Measurements from ENCODE around the gene TULP4. TPM values are rescaled to one million over a fixed set of nuclear protein-coding genes. Genes with fewer than 3 reads are reported as not detected.
"Not testable (repeated sequence)": the region's sequence is repeated elsewhere in the genome, so short reads cannot be mapped to it uniquely, and the experiment has no call there.

TULP4 gene
- total RNA-seq, 1 experiment from 2014 or later = 35.4 TPM

DNA sequence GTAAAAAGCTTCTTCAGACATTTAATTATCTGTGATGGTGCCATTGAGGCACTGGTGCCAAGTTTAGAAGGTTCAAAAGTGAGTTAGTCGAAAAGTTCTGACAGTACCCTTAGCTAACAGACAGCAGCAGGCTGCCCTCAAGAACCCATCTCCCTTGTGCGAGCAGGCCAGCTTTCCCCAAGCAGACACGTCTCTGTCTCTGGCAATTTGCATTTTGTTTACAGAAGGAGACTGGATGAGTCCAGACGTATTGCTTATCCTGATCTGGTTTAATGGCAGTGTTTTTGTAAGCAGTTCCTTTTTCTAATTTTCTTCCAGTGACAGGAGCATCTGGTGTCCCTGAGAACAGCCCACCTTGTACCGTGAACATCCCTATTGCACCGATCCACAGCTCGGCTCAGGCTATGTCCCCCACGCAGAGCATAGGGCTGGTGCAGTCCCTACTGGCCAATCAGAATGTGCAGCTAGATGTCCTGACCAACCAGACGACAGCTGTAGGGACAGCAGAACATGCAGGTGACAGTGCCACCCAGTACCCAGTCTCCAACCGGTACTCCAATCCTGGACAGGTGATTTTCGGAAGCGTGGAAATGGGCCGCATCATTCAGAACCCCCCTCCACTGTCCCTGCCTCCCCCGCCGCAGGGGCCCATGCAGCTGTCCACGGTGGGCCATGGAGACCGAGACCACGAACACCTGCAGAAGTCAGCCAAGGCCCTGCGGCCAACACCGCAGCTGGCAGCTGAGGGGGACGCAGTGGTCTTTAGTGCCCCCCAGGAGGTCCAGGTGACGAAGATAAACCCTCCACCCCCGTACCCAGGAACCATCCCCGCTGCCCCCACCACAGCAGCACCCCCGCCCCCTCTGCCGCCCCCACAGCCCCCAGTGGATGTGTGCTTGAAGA, 189.3 kb downstream of the TULP4 start:
- DNase-seq (ENCODE audit: low spot score) = no peak

DNA sequence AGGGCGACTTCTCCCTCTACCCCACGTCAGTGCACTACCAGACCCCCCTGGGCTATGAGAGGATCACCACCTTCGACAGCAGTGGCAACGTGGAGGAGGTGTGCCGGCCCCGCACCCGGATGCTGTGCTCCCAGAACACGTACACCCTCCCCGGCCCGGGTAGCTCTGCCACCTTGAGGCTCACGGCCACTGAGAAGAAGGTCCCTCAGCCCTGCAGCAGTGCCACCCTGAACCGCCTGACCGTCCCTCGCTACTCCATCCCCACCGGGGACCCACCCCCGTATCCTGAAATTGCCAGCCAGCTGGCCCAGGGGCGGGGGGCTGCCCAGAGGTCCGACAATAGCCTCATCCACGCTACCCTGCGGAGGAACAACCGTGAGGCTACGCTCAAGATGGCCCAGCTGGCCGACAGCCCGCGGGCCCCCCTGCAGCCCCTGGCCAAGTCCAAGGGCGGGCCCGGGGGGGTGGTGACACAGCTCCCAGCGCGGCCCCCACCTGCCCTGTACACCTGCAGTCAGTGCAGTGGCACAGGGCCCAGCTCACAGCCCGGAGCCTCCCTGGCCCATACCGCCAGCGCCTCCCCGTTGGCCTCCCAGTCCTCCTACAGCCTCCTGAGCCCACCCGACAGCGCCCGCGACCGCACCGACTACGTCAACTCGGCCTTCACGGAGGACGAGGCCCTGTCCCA, 190.1 kb downstream of the TULP4 start:
- no peak for DNase-seq (ENCODE audit: low spot score)

DNA sequence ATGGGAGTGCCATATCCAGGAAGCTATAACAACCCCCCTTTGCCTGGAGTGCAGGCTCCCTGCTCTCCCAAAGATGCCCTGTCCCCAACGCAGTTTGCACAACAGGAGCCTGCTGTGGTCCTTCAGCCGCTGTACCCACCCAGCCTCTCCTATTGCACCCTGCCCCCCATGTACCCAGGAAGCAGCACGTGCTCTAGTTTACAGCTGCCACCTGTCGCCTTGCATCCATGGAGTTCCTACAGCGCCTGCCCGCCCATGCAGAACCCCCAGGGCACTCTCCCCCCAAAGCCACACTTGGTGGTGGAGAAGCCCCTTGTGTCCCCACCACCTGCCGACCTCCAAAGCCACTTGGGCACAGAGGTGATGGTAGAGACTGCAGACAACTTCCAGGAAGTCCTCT, 191.0 kb downstream of the TULP4 start:
- no peak for DNase-seq (ENCODE audit: low spot score)

DNA sequence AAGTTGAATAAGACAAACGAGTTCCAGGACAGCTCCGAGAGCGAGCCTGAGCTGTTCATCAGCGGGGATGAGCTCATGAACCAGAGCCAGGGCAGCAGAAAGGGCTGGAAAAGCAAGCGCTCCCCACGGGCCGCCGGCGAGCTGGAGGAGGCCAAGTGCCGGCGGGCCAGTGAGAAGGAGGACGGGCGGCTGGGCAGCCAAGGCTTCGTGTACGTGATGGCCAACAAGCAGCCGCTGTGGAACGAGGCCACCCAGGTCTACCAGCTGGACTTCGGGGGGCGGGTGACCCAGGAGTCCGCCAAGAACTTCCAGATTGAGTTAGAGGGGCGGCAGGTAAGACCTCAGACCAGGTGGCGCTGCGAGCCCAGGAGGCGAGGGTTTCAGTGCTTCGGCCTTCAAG, 191.6 kb downstream of the TULP4 start:
- DNase-seq (ENCODE audit: low spot score) = no peak

DNA sequence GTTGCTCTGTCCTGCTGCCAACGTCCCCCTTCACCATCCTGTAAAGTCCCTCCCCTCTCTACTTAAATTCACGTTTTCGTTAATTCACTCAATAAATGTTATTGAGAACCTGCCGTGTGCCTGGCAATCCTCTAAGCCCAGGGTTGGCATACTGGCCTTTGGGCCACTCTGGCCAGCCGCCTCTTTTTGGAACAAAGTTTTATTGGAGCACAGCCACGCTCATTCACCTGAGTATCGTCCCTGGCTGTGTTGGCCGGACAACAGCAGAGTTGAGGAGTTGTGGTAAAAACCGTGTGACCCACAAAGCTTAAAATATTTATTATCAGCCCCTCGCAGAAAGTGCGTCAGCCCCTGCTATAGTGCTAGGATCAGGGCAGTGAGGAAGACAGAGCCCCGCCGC, 192.9 kb downstream of the TULP4 start:
- DNase-seq (ENCODE audit: low spot score) = no peak

DNA sequence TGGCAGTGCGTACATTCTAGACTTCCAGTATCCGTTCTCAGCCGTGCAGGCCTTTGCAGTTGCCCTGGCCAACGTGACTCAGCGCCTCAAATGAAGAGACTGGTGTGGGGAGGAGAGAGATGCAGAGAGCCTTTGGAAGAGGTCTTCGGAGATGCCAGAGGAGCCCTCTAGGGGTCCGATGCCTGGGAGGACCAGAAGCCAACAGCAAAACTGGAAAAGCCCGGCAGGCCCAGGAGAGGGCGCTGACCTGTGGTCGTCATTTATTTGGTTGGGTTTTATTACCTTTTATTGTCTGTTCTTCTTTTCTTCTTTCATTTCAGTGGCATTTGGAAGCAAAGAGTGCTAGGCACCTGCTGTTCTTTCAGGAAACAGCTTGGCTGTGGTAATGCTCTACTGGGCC, 194.3 kb downstream of the TULP4 start:
- DNase-seq (ENCODE audit: low spot score) = no peak

DNA sequence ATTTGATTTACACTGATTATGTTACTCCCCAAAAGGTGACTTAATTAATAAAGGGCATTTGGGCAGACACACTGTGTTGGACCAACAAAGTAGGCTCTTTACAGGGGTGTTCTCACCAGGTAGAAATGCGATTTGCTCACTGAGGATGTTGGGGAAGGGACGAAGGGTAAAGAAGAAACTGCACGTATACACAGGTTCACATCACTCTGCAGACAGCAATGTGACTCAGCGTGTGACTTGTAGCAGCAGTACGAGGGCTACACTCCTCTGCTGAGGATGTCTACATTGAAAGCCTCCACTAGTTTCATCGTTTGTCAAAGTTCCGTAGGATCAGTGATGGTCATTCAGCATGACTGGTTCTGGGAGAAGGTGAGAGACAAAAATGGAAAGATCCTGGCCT, 194.9 kb downstream of the TULP4 start:
- DNase-seq (ENCODE audit: low spot score) = no peak

DNA sequence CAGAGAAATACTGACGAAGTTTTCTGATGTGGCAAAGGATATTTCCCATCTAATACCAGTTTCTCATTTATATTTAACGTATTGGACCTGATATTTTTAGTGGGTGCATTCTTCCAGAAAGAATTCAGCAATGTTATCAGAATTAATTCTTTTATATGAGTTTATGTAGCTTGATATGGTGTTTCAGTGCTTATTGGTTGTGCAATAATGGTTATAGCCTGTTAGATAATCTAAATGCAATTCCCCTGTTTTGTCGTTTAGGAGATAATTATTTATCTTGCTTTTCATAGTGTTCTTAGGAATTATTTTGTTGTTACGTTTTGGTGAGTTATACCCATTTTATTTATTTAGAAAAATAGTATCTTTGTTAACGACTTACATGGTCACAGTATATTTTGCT, 196.2 kb downstream of the TULP4 start:
- no peak for DNase-seq (ENCODE audit: low spot score)

DNA sequence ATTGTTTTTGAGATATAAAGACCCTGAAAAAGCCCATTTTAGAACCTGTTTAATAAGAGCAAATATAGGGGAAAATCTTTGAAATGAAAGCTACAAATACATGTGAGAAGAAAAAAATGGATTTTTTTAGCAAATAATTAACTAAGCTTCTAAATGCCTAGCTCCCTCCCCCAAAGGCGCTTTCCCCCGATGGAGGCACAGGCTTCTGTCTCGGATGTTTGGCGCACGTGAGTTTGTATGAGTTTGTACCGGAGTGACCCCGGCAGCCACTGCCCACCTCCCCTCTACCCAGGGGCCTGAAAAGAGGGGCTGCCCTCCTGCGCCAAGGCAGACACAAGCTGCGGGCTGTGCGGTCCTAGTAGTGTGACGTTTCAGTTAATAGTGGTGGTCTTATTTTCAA, 197.2 kb downstream of the TULP4 start:
- no peak for DNase-seq (ENCODE audit: low spot score)

DNA sequence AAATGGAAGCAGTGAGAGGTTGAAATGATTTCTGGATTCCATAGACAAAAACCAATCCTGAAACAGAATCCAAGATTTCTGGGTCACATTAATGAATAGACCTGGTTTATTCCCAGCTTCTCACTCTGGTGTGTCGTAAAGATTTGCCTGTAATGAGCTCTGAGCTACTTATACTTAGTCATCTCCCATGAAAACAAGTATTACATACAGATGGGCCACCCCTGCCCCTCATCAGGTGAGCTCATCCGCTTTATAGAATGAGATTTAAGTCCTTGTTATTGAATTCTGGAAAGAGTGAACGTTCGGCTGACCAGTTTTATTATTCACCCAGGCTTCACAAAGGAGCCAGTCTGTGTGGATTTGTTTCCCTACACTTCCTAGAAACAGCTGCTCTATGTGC, 200.5 kb downstream of the TULP4 start:
- no peak for DNase-seq (ENCODE audit: low spot score)

DNA sequence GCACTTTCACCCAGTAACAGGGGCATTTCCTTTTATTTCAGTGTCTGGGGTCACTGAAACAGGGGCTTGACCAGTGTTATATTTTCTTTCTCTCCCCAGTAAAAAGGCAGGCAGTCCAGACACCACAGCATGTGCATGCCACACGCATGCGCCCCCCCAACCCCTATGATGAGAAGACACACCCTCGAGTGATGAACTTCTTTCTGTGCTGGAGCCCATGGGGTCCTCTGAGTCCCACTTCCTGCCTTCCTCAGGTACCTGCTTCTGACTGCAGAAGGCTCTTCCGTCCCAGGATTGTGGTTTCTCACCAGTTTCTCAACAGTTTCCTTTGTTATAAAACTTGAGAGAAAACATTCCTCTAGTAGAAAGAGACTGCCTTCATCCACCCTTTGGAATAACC, 201.9 kb downstream of the TULP4 start:
- no peak for DNase-seq (ENCODE audit: low spot score)

DNA sequence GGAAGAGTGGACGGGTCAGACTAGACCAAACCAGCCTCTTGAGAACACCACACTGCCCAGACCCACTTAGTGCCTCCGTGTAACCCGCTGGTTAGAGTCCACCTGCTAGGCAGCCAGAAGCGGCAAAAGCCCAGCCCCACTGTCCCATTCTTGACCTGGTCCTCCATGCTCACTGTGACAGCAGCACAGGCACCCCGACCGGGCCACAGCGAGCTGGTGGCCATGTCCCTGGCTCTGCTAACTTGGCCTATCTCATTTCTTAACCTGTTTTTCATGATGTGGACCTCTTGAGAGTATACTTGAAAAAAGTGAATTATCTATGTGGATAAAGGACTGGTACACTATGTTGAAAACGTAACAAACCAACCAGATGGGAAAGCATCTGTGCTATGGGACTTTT, 202.7 kb downstream of the TULP4 start:
- no peak for DNase-seq (ENCODE audit: low spot score)

DNA sequence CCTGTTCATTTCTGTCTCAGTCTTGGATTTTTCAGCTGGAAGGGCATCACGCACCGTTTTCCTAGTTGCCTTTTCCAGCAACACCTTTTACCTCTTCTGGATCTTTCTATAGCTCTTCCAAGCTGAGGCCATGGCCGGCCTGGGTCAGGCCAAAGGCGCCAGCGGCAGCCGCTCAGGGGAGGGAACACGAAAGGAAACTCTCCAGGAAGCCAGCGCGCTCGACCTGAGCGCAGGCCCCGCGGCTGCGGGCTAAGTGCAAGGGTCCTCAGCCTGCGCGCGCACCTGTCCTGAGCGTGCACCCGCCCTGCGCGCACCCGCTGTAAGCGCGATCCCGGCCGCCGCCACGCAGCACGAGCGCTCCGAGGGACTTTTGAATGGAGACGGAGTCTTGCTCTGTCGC, 203.8 kb downstream of the TULP4 start:
- DNase-seq (ENCODE audit: low spot score) = no peak

DNA sequence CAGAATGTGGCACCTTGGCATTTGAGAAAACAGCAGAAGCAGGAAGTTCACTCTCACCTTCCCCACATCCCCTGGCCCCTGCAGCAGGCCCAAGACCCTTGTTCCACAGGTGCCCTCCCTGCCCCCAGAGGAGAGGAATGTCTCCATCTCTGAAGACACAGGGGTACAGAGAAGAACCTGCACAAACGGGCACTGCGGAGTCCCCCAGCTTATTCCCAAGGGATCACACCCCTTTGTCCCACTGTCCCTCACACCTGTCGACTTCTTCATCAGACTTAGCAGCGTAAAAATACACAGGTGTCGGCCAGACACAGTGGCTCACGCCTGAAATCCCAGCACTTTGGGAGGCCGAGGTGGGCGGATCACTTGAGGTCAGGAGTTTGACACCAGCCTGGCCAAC, 204.8 kb downstream of the TULP4 start:
- DNase-seq (ENCODE audit: low spot score) = no peak

DNA sequence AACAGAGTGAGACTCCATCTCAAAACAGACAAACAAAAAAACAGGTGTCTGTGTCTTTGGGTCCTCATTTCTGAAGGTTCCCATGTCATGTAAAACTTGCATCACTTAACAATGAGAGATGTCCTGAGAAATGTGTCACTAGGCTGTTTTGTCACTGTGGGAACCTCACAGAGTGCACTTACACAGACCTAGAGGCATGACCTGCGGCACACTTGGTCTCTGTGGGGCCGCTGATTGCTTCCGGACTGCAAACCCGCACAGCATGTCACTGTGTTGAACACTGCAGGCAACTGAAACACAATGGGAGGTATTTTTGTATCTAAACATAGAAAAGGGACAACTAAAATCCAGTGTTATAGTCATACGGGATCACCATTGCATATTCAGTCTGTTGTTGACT, 205.3 kb downstream of the TULP4 start:
- DNase-seq (ENCODE audit: low spot score) = no peak

DNA sequence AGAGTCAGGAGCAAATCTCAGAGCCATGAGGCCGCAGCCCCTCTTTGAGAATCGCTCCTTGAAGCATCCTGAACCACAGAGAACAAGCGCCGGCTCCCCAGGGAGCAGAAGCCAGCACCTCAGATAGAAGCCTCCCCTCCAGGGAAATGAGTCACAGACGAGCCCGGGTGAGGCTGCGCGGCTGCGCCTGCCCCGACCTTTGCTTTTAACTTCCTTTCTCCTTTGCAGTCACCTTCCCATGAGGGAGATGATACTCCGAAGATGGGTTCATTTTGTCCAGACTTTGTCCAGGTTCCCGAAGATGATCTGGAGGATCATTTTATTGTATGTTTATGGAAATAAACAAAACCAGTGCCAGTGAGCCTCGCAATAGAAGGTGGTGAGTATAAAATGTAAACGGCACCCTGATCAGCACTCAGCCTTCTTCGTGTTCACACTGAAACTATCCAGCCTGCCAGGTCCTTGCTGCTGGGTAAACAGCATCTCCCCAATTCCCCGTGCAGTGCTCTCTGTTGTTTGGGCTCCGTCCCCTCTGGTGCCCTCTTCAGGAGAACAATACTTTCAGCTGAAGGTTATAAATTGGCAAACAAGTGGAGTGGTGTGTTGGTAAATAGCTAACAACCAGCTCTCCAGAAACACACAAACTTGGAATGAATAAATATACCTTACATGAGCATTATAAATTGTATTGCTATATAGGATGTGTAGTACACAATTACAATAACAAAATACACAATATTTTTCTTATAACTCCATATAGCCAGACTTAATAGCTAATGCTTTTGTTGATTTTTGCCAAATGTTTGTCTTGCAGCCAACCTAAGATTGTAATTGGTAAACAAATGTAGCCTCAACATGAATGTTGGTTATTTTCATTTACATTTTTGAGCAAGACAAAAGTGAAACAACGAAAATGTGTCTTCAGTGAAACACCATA, 206.2 kb downstream of the TULP4 start:
- peak; percentile 60 for DNase-seq (ENCODE audit: low spot score)

DNA sequence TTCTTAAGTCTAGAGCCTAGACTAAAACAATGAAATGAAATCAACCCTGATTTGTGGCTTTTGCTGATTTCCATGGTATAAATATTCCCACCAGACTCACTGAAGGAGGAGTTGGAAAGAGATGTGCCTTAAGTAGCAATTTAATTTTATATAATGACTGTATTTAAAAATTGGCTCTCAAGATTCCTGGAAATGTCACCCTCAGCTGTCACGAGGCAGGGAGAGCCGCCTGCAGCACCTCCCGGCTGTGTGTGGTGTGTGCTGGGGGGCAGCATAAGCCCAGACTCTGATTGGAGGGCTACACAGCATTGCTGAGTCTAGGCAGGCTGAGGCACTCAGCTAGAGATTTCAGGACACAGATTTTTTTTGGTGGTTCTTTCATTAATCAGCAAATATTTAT, 207.0 kb downstream of the TULP4 start:
- DNase-seq (ENCODE audit: low spot score) = no peak

DNA sequence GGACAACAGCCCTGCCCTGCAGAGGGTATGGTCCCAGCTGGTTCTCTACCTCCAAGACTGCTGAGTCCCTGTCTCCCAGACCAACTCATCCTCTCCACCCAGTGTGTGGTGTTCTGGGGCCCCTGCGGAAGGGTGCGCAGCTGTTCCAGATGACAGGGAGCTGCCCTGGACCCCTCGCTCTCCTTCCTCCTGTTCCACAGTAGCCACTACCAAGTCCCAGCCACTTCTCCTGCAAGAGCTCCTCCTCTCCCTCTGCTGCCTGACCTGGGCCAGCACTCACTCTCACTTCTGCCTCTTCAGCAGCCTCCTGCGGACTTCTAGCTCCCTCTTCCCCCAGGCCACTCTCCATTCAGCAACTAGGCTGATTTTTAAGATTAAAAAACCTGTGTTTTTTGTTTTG, 207.5 kb downstream of the TULP4 start:
- no peak for DNase-seq (ENCODE audit: low spot score)

DNA sequence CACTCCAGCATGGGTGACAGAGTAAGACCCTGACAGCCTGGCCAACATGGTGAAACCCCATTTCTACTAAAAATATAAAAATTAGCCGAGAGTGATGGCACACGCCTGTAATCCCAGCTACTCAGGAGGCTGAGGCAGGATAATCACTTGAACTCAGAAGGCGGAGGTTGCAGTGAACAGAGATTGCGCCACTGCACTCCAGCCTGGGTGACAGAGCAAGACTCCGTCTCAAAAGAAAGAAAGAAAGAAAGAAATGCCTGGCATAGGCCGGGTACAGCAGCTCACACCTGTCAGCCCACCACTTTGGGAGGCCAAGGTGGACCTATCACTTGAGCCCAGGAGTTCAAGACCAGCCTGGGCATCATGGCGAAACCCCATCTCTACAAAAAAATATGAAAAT, 208.7 kb downstream of the TULP4 start:
- not testable (repeated sequence) for DNase-seq (ENCODE audit: low spot score)

DNA sequence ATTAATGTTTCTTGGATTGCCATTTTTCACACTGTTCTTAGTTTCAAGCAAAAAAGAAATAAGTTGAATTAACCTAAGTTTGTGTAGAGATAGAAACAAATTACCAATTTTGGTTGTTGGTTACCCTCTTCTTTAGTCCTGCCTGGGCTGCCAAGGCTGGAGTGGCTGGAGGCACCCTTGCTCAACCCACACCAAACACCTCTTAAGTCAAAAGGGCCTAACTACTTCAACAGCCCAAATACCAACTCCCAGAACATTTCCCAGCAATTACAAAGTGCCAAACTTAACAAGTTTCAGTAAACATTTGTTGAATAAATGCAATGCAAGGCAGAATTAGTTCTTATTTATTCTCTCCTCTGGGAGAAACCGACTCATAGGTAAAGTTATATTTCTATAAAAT, 209.5 kb downstream of the TULP4 start:
- no peak for DNase-seq (ENCODE audit: low spot score)

DNA sequence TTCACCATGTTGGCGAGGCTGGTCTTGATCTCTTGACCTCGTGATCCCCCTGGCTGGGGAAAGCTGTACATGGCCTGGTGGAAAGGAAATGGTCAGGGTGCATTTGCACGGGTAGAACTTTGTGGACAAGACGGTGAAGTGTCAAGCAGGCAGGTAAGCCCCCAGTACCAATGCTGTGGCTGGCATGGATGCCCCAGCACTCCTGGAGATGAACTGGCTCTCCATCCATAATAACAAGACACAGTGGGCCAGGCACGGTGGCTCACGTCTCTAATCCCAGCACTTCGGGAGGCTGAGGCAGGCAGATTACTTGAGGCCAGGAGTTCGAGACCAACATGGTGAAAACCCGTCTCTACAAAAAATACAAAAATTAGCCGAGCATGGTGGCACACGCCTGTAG, 210.4 kb downstream of the TULP4 start:
- DNase-seq (ENCODE audit: low spot score) = no peak

DNA sequence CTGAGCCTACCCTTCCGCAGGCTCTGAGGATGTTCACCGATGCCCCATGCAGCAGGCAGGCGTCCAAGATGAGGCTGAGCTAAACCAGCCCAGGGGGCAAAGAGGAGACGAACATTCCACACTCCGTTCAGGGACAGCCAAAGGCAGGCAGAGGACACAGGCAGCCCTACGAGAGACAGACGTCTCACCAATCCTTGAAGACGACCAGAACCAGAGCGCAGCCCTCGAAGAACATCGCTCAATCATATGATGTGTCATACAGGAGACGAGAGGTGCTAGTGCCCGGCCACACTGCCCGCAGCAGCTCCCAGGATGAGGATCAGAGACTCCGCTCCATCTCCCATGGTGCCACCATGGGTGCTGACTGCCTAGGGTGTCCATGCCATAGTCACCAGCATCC, 212.0 kb downstream of the TULP4 start:
- DNase-seq (ENCODE audit: low spot score) = no peak

Data from H4 (cell line).